GM12865 (cell line): ENCODE data around the gene SMIM38.

ENCODE experiments used
- DNase-seq: peaks from one replicate; pipeline ENCODE4 v3.0.0; 2010; ENCODE audit warnings: low read depth
- H3K4me3 ChIP-seq: 2 replicates; pipeline ENCODE4 v1.5.1; 2011; ENCODE audit warnings: mild to moderate bottlenecking, low read depth, low read length, control low read depth
- CTCF ChIP-seq: IDR thresholded peaks from 2 replicates; pipeline ENCODE4 v1.5.1; 2011; ENCODE audit warnings: low read length, control low read depth, low read depth, inconsistent platforms; ENCODE audit not compliant: insufficient read depth; ENCODE audit errors: missing control alignments

SMIM38 gene

GRCh38 chr11:69166218-69167115, 10.7 kb downstream of the SMIM38 start:
- peak; percentile 88 for DNase-seq
- peak overlapping the region; percentile 30 for H3K4me3 ChIP-seq
- TF ChIP-seq CTCF: no peak

- DNase-seq: no peak
- TF ChIP-seq CTCF: no peak
- peak overlapping the region; percentile 30 for H3K4me3 ChIP-seq
Measured at GRCh38 chr11:69167130-69167915, 11.6 kb downstream of the SMIM38 start.

GRCh38 chr11:69167916-69168691, 12.4 kb downstream of the SMIM38 start:
- no peak for TF ChIP-seq CTCF
- DNase-seq: no peak

GRCh38 chr11:69169479-69169878, 13.7 kb downstream of the SMIM38 start:
- no peak for TF ChIP-seq CTCF
- no peak for DNase-seq
- no peak overlapping the region for H3K4me3 ChIP-seq

More at GRCh38 chr11:69167916-69168691, 12.4 kb downstream of the SMIM38 start:
- no peak overlapping the region for H3K4me3 ChIP-seq

- no peak for DNase-seq
- TF ChIP-seq CTCF: no peak
- H3K4me3 ChIP-seq: no peak overlapping the region
Measured at GRCh38 chr11:69170704-69171103, 15.0 kb downstream of the SMIM38 start.

GRCh38 chr11:69171476-69172240, 15.9 kb downstream of the SMIM38 start:
- TF ChIP-seq CTCF: no peak
- no peak for DNase-seq
- no peak overlapping the region for H3K4me3 ChIP-seq
